T-helper 1 cell treated with Interleukin-12 subunit alpha and Interleukin-12 subunit beta and Interleukin-4 antibody, amounts not matched to agents 30 μg/mL and 1 μg/mL, for 36 hours (primary cell): ENCODE results near the gene ASB6.

Experiments used
- H3K27ac Mint-ChIP-seq: one replicate; pipeline ENCODE4 v1.8.0; 2021; ENCODE audit warnings: mild to moderate bottlenecking, mixed read lengths
- H3K27me3 Mint-ChIP-seq: one replicate; pipeline ENCODE4 v1.8.0; 2021; ENCODE audit warnings: low read depth, mixed read lengths
- H3K36me3 Mint-ChIP-seq: one replicate; pipeline ENCODE4 v1.8.0; 2021; ENCODE audit warnings: low read depth, mixed read lengths
- H3K4me1 Mint-ChIP-seq: one replicate; pipeline ENCODE4 v1.8.0; 2021; ENCODE audit warnings: low read depth, mixed read lengths
- H3K4me3 Mint-ChIP-seq: one replicate; pipeline ENCODE4 v1.8.0; 2021; ENCODE audit warnings: mild to moderate bottlenecking, moderate library complexity, mixed read lengths
- H3K9me3 Mint-ChIP-seq: one replicate; pipeline ENCODE4 v1.8.0; 2021; ENCODE audit warnings: mixed read lengths

Gene ASB6

DNA sequence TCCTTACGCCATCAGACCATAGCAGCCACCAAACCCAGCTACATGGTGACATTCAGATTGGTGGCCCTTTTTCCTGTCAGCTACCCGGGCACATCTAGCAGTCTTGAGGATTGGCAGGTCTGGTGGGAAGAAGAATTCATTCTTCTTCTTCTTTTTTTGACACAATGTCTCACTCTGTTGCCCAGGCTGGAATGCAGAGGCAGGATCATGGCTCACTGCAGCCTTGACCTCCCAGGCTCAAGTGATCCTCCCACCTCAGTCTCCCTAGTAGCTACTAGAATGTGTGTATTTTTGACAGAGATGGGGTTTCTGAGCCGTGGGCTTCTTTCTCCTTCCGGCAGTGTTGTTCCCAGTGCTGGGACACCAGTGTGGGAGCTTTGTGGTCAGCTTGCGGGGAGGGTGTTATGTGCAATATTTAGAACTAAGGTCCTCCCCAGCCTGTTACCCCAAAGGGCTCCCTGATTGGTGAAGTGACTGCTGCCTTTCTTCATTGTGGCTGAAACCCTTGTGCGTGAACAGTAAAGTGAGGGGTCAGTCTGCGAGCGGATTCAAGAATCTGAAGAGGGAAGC, 12.6 kb downstream of the ASB6 start:
- Mint-ChIP-seq H3K4me1 (peaks cover 22% of the 10 kb centered on the region), H3K9me3 (no peaks in the 10 kb centered on the region), H3K27me3 (no peaks in the 10 kb centered on the region), H3K27ac (no peak overlapping the region), H3K4me3 (no peak overlapping the region), H3K36me3 (peaks cover 14% of the 10 kb centered on the region)

DNA sequence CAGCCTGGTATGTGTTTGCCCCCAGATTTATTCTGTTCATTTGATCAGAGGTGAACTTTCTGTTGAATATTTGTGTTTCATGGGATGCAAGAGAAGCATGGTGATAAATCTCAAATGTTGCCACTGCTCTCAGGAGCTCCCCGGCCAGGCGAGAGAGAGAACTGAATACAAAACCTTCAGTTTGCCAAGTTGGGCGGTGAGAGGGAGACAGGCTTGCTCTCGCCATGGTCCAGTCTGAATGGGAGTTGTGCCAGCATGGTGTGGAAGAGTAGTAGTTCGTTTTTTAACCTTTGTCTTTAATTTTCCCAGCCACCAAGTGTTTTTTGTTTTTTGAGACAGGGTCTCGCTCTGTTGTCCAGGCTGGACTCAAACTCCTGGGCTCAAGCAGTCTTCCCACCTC, 13.2 kb downstream of the ASB6 start:
- no peak overlapping the region for H3K27ac Mint-ChIP-seq
- H3K4me1 Mint-ChIP-seq: peaks cover 27% of the 10 kb centered on the region
- peaks cover 12% of the 10 kb centered on the region for H3K36me3 Mint-ChIP-seq
- no peaks in the 10 kb centered on the region for H3K9me3 Mint-ChIP-seq
- no peaks in the 10 kb centered on the region for H3K27me3 Mint-ChIP-seq
- no peak overlapping the region for H3K4me3 Mint-ChIP-seq

DNA sequence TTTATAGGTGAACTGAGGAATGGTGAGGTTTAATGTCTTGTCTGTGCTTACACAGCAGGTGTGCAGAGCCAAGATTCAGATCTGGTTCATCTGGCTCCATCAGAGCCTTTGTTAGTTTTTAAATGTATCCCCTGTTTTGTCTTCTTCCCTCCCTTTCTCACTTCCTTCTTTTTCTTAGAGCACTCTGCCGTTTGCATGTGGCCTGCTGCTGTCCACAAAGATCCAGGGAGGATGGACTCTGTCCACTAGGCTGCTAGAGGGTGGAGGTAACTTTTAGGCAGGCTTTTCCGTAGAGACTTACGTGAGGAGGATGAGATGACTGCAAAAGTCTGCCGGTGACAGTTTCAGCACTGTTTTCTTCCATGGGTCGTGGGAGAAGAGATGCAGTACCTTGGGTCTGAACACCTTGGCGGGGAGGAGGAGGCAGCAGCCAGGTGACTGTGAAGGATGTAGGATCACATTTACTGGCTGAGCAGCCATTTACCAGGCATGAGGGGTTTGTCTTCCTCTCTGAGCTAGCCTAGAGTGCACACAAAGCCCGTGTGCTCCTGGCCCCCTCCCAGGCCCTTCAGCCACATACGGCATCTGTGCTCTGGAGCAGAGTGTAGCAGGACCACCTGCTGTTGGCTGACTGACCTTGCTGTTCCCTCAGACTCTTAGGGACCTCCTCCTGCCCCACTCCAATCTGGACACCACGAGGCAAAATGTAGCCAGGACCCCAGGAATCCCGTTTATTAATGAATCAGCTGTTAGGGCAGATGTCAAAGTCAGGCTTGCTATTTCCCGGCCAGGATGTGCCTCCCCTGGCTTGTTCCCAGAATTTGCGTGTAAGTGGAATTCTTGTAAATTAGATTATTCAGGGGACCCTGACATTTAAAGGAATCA, 14.2 kb downstream of the ASB6 start:
- Mint-ChIP-seq H3K4me3 (peak overlapping the region; percentile 82), H3K4me1 (peaks cover 30% of the 10 kb centered on the region), H3K27ac (peak overlapping the region; percentile 93), H3K27me3 (no peaks in the 10 kb centered on the region), H3K9me3 (no peaks in the 10 kb centered on the region), H3K36me3 (peaks cover 10% of the 10 kb centered on the region)

DNA sequence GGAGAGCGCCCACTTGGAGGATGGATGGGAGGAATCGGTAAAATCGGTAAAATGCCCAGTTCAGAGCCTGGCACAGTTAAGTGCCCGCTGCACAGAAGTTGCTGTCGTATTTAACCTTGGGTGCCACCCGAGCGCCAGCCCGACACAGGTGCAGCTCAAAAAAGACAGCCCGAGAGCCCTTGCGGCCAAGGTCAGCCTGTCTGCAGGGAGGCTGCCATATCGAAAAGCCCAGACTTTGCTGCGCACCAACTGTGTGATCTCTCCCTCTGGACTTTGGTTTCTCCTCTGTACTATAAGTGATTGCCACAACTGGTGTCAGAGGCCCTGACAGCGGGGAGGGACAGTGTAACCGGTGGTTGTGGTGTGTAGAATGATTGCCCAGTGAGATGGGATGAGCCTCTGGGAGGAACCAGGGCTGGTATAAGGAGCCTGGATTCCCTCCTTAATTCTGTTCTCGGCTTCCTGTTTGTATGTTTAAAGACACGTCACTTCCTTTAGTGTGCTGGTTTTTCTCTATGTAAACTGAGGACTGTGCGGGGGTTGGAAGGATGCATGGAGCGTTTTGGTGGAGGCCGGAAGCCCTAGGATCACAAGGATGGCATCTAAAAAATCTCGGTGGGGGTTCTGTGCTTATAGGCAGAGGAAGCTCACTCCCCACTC, 15.2 kb downstream of the ASB6 start:
- peak overlapping the region; percentile 93 for H3K27ac Mint-ChIP-seq
- peaks cover 30% of the 10 kb centered on the region for H3K4me1 Mint-ChIP-seq
- H3K36me3 Mint-ChIP-seq: peaks cover 6% of the 10 kb centered on the region
- H3K4me3 Mint-ChIP-seq: peak overlapping the region; percentile 82
- H3K9me3 Mint-ChIP-seq: no peaks in the 10 kb centered on the region
- H3K27me3 Mint-ChIP-seq: peaks cover 2% of the 10 kb centered on the region

DNA sequence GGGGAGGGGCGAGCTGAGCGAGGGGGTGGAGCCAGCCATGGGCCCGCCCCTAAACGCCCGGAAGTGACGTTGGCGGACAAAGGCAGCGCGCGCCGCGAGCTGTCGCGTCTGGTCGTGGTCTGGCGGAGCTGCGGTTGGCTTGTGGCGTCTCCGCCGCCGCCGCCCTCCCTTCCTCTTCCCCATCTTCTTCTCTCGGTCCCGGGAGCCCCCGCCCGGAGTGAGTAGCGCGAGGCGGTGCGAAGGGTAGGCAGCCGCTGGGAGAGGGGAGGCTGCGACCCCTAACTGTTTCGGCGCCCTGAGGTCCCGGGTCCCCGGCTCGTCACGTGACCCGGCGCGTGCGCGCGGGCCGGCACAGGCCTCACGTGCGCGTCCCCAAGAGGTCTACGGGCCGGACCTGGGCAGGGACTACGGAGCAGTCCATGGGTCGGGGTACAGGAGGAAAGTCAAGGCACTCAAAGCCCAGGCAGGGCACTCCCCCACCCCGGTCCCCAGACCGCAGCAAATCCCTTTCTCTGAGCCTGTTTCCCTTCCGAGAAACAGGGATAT, 15.8 kb downstream of the ASB6 start, which contains the start of gene NTMT1:
TSS of gene NTMT1 (plus strand) at position 85 of the 546 bp plus-strand sequence. CDS start 6,541 bp downstream, outside the sequence.
- Mint-ChIP-seq H3K27me3 (peaks cover 8% of the 10 kb centered on the region), H3K9me3 (no peaks in the 10 kb centered on the region), H3K36me3 (peaks cover 3% of the 10 kb centered on the region), H3K4me3 (peak within 1 kb of the TSS; percentile 88), H3K27ac (peak within 1 kb of the TSS; percentile 96), H3K4me1 (peaks cover 30% of the 10 kb centered on the region)

DNA sequence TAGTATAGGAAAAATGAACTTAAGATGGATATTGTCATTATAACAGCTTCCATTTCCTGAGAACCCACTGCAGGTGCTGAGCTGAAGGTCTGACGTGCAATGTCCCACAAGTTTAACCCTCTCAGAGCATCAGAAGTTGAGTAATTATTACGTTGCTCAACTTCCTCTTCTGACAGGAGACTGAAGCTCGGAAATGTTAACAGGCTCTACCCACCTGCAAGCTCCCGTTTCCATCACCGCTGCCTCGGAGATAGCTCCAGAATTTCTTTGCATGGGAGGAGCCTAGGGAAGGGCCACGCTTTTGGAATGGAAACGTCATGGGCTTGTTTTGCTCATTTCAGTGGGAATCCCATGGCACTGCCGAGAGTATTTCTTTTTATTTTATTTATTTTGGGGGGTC, 17.0 kb downstream of the ASB6 start:
- no peaks in the 10 kb centered on the region for H3K9me3 Mint-ChIP-seq
- peaks cover 30% of the 10 kb centered on the region for H3K4me1 Mint-ChIP-seq
- H3K4me3 Mint-ChIP-seq: peak overlapping the region; percentile 88
- peaks cover 2% of the 10 kb centered on the region for H3K36me3 Mint-ChIP-seq
- H3K27ac Mint-ChIP-seq: peak overlapping the region; percentile 96
- H3K27me3 Mint-ChIP-seq: peaks cover 13% of the 10 kb centered on the region

DNA sequence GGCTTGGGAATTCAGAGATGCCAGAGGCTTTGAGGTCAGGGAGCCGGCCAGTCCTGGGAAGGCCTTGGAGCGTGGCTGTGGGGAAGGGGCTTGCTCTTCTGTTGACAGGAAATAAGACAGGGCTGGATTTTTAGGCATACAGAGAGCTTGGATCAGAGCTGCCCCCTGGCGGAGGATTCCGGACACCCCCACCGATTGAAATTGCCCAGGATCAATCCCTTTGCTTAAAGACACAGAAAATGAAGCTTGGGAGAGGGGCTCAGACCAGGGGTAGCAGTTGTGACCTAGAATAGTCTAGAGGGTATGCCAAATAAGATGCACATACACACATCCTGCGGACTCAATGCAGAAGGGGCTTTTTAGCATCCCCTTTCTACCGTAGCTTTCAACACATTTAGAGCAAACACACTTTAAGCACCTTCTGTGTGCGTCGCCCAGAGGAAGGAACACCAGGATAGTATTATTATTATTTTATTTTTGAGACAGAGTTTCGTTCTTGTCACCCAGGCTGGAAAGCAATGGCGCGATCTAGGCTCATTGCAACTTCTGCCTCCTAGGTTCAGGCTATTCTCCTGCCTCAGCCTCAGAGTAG, 17.7 kb downstream of the ASB6 start:
- Mint-ChIP-seq H3K9me3 (no peaks in the 10 kb centered on the region), H3K4me1 (peaks cover 30% of the 10 kb centered on the region), H3K27ac (peak overlapping the region; percentile 96), H3K27me3 (peaks cover 18% of the 10 kb centered on the region), H3K4me3 (peak overlapping the region; percentile 75), H3K36me3 (peaks cover 2% of the 10 kb centered on the region)

DNA sequence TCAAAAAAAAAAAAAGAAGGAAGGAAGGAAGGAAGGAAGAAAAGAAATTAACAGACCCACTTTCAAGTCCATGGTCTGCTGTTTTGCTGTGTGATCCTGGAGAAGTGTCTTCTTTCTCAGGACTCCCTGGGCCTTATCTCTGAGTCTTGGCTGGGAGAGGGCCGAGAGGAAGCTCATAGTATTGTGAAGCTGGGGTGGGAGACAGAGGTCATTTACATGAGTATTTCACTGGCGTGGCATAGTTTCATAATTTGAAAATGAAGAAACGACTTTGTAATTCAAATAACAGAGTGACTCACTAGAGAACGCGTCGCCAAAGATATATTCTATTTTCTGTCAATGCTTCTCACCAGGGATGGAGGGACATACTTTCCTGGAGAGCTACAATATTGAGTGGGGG, 18.6 kb downstream of the ASB6 start:
- peaks cover 27% of the 10 kb centered on the region for H3K4me1 Mint-ChIP-seq
- H3K4me3 Mint-ChIP-seq: no peak overlapping the region
- no peaks in the 10 kb centered on the region for H3K9me3 Mint-ChIP-seq
- H3K27ac Mint-ChIP-seq: peak overlapping the region; percentile 70
- peaks cover 2% of the 10 kb centered on the region for H3K36me3 Mint-ChIP-seq
- peaks cover 26% of the 10 kb centered on the region for H3K27me3 Mint-ChIP-seq

DNA sequence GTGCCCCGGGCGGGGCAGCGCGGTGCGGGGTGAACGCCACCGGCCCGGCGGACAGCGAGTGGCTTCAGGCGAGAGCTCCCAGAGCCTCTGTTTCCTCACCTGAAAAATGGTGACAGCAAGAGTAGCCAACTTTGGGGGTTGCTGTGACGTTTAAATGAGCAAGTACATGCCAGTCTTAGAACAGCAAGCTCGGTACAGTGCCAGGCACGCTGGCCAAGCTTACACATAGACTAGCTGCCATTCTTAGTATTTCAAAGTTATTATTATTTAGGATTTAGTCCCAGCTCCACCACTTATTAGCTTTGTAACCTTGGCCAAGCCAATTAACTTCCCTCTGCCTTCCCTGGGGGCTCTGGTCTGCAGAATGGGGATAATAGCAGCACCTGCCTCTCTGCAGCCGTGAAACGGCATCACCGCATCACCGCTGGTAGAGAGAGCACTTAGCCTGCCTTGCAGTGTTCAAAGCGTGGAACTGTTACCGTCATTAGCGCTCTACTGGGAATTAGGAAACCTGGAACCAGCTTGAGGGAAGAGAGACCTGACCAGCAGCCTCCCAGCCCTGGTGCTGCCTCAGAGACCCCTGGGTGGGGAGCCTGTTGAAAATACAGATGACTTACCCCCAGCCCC, 21.2 kb downstream of the ASB6 start, which contains the start of gene C9orf50:
TSS of gene C9orf50 (minus strand) at position 433 of the 627 bp plus-strand sequence. CDS start 527 bp downstream, outside the sequence.
- Mint-ChIP-seq H3K4me3 (no peak within 1 kb of the TSS), H3K4me1 (peaks cover 18% of the 10 kb centered on the region), H3K36me3 (no peaks in the 10 kb centered on the region), H3K27me3 (peaks cover 38% of the 10 kb centered on the region), H3K9me3 (no peaks in the 10 kb centered on the region), H3K27ac (no peak within 1 kb of the TSS)

DNA sequence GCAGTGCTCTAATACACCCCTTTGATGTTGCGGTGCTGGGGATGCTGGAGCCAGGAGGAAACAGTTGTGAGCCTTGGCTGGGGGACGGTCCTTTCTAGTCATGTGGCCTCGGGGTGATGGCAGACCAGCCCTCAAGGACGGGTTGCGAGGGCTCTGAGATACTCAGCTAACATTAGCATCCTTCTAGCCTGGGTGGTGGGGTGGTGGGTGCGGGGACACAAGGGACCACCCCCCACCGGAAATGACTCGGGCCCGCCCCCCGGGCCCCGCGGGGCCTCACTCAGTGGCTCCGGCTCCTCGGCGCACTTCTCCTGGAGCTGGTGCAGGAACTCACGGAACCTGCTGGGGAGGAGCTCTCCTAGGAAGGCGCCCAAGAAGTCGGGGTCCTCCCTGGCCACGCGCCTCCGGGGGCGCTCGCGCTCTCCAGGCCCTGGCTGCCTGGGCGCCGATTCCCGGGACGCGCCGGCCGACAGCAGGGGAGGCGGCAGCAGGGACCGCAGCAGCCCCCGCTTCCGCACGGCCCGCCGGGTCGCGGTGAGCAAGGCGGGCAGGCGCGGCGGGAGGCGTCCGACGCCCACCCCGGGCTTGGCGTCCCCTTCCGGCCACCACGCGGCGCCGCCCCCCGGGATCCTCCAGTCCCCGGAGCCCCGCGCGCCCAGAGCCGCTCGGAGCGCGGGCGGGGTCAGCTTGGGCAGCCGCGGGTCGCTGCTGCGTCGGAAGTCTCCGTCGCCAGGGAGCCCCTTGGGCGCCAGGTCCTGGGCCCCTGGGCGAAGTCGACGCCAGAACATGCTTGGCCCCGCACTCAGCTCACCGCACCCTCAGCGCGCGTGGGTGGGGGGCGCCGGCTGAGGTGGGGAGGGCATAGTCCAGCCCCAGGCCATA, 21.9 kb downstream of the ASB6 start:
- Mint-ChIP-seq H3K4me1 (peaks cover 14% of the 10 kb centered on the region), H3K4me3 (peak overlapping the region; percentile 12), H3K27ac (no peak overlapping the region), H3K27me3 (peaks cover 38% of the 10 kb centered on the region), H3K36me3 (no peaks in the 10 kb centered on the region), H3K9me3 (no peaks in the 10 kb centered on the region)

DNA sequence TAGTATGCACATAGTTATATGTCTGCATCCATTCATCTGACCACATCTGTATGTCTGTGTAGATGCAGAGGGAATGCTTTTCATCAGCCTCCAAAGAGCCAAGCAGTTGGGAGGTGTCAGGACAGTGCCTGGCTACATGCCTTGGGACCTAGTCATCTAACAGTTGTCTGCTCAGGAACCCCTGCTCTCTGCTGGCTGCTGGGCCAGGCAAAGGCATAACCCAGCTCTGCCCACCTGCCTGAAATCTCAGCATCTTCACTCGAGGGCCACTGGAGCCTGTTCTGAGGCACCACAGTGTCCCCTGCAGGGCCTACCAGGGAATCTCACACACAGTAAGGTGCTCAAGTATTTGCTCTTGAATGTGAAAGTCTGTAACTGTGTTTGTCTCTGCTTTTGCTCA, 24.8 kb downstream of the ASB6 start:
- Mint-ChIP-seq H3K9me3 (no peaks in the 10 kb centered on the region), H3K27me3 (peaks cover 38% of the 10 kb centered on the region), H3K27ac (no peak overlapping the region), H3K36me3 (no peaks in the 10 kb centered on the region), H3K4me3 (no peak overlapping the region), H3K4me1 (no peaks in the 10 kb centered on the region)

DNA sequence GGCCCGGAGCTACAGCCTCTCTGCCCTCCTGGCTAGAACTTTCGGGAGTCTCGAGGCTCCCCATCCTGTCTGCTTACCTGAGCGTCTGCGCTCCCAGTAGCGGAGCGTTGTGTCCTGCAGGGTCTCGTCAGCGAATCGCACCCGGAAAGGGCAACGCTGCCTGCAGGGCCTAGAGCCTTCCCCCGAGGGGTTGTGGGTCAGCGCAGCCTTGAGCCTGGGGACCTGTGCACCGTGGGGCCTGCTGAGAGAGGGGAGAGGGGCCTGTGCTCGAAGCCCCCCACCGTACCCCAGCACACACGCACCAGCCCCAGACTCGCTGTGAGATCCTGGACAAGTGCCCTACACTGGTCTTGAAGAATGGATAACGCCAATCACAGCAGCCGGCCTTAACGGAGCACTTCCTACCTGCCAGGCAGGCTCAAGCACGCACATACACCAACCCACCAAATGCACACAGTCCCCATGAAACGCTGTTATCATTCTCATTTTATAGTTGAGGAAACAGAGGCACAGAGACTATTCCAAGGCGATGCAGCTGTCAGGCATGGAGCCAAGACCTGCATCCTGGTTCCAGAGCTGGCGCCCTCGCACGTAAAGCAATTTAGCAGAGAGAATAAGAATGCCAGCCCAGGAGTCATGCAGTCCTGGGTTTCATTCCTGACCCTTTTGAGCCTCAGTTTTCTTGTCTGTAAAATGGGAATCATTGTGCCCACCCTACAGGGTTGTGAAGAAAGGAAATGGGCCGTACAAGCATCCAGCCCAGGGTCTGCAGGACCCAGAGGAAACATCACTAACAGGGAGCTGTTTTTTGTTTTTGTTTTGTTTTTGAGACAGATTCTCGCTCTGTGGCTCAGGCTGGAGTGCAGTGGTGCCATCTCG, 26.3 kb downstream of the ASB6 start:
- H3K27ac Mint-ChIP-seq: no peak overlapping the region
- no peaks in the 10 kb centered on the region for H3K36me3 Mint-ChIP-seq
- H3K27me3 Mint-ChIP-seq: peaks cover 25% of the 10 kb centered on the region
- H3K4me3 Mint-ChIP-seq: no peak overlapping the region
- H3K9me3 Mint-ChIP-seq: no peaks in the 10 kb centered on the region
- peaks cover 9% of the 10 kb centered on the region for H3K4me1 Mint-ChIP-seq
